SK-N-MC (cell line): ENCODE results near the gene INPP1.

ENCODE experiments used
- EZH2 ChIP-seq: fragments of 200-600 bp; sonication (generic); IDR thresholded peaks from one replicate; pipeline ENCODE4 v1.6.1; 2017; ENCODE audit warnings: antibody characterized with exemption
- POLR2AphosphoS5 ChIP-seq: IDR thresholded peaks from 2 replicates; pipeline ENCODE4 v1.6.1; 2012; ENCODE audit warnings: mild to moderate bottlenecking, low read depth, low read length, borderline replicate concordance

- no peak for TF ChIP-seq EZH2
- TF ChIP-seq POLR2AphosphoS5, result no peak
These were observed 65.3 kb downstream of the INPP1 start for GRCh38 chr2:190408538-190409271.
